GM12864 (cell line): ENCODE measurements around the gene ALDH1A2.
"Not testable (repeated sequence)": the region's sequence is repeated elsewhere in the genome, so short reads cannot be mapped to it uniquely, and the experiment has no call there.

Source experiments
- DNase-seq: peaks from one replicate; pipeline ENCODE4 v3.0.0-alpha.2; 2011; ENCODE audit warnings: low read depth
- H3K4me3 ChIP-seq: 2 replicates; pipeline ENCODE4 v1.5.1; 2011; ENCODE audit warnings: mild to moderate bottlenecking, low read depth, low read length, control low read depth
- CTCF ChIP-seq: IDR thresholded peaks from 2 replicates; pipeline ENCODE4 v1.5.1; 2011; ENCODE audit warnings: low read depth, mild to moderate bottlenecking, moderate library complexity, low read length, control low read depth, inconsistent platforms; ENCODE audit errors: missing control alignments

The ALDH1A2 gene

GRCh38 chr15:58081891-58082290 lies 16.4 kb upstream of the ALDH1A2 start:
- DNase-seq: no peak
- TF ChIP-seq CTCF: no peak
- H3K4me3 ChIP-seq: no peak overlapping the region

GRCh38 chr15:58081456-58081855 lies 15.9 kb upstream of the ALDH1A2 start:
- H3K4me3 ChIP-seq: no peak overlapping the region
- DNase-seq: no peak
- TF ChIP-seq CTCF: no peak

GRCh38 chr15:58080959-58081358 lies 15.4 kb upstream of the ALDH1A2 start:
- DNase-seq, H3K4me3 ChIP-seq: not testable (repeated sequence)

- DNase-seq: no peak
- TF ChIP-seq CTCF: no peak
These were observed 14.9 kb upstream of the ALDH1A2 start for GRCh38 chr15:58080398-58080797.

GRCh38 chr15:58078591-58078990 lies 13.1 kb upstream of the ALDH1A2 start:
- no peak for TF ChIP-seq CTCF
- no peak for DNase-seq
- H3K4me3 ChIP-seq: no peak overlapping the region

More at GRCh38 chr15:58080398-58080797, 14.9 kb upstream of the ALDH1A2 start:
- H3K4me3 ChIP-seq: no peak overlapping the region

GRCh38 chr15:58077427-58077826 lies 11.9 kb upstream of the ALDH1A2 start:
- no peak for TF ChIP-seq CTCF
- no peak for DNase-seq
- no peak overlapping the region for H3K4me3 ChIP-seq

- no peak for TF ChIP-seq CTCF
- H3K4me3 ChIP-seq: no peak overlapping the region
- DNase-seq: no peak
These were observed 8.9 kb upstream of the ALDH1A2 start for GRCh38 chr15:58074452-58074851.
